Ectodermal cell (in vitro differentiated cells): ENCODE data around the gene KHDRBS1. TPM values are rescaled to one million over a fixed set of nuclear protein-coding genes. Genes with fewer than 3 reads are reported as not detected.
A peak's percentile ranks its signal among the peaks of the same experiment; 100 is the strongest.

Experiments used
- H3K27ac ChIP-seq: 2 replicates; pipeline ENCODE4 v1.7.0; 2013; ENCODE audit warnings: mild to moderate bottlenecking, low read depth, low read length; ENCODE audit not compliant: insufficient read depth, poor library complexity, severe bottlenecking
- H3K27me3 ChIP-seq: 2 replicates; pipeline ENCODE4 v1.7.0; 2013; ENCODE audit warnings: mild to moderate bottlenecking, low read length; ENCODE audit not compliant: insufficient read depth, control insufficient read depth, poor library complexity, severe bottlenecking
- H3K36me3 ChIP-seq: one replicate; pipeline ENCODE4 v1.7.0; 2013; ENCODE audit warnings: low read length; ENCODE audit not compliant: control insufficient read depth, insufficient read depth
- H3K4me1 ChIP-seq: one replicate; pipeline ENCODE4 v1.7.0; 2013; ENCODE audit warnings: low read length; ENCODE audit not compliant: control insufficient read depth, insufficient read depth
- H3K4me3 ChIP-seq: 2 replicates; pipeline ENCODE4 v1.7.0; 2013; ENCODE audit warnings: low read depth, low read length, control low read depth; ENCODE audit not compliant: insufficient read depth
- H3K9me3 ChIP-seq: 2 replicates; pipeline ENCODE4 v1.7.0; 2013; ENCODE audit warnings: mild to moderate bottlenecking, low read length, moderate library complexity; ENCODE audit not compliant: control insufficient read depth
- WGBS, 2 experiments: methylation state at CpG; one replicate each; pipeline ENCODE4 v1.1.7; 2013; ENCODE audit warnings: missing lambda C conversion rate in 2 of 2; 5-methylcytosine and 5-hydroxymethylcytosine counted together
- polyA plus RNA-seq, 4 experiments: library from polyadenylated mRNA; stranded (reverse); fragments of 50-300 nt; gene quantifications; one replicate each; pipeline ENCODE4 v1.2.3, GENCODE V29; 2013

Gene KHDRBS1, protein sequence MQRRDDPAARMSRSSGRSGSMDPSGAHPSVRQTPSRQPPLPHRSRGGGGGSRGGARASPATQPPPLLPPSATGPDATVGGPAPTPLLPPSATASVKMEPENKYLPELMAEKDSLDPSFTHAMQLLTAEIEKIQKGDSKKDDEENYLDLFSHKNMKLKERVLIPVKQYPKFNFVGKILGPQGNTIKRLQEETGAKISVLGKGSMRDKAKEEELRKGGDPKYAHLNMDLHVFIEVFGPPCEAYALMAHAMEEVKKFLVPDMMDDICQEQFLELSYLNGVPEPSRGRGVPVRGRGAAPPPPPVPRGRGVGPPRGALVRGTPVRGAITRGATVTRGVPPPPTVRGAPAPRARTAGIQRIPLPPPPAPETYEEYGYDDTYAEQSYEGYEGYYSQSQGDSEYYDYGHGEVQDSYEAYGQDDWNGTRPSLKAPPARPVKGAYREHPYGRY
- polyA plus RNA-seq (2013, experiment 1 of 4): 349 TPM
- polyA plus RNA-seq (2013, experiment 2 of 4): 396 TPM
- 257 TPM for polyA plus RNA-seq (2013, experiment 3 of 4)
- polyA plus RNA-seq (2013, experiment 4 of 4): 285 TPM

DNA sequence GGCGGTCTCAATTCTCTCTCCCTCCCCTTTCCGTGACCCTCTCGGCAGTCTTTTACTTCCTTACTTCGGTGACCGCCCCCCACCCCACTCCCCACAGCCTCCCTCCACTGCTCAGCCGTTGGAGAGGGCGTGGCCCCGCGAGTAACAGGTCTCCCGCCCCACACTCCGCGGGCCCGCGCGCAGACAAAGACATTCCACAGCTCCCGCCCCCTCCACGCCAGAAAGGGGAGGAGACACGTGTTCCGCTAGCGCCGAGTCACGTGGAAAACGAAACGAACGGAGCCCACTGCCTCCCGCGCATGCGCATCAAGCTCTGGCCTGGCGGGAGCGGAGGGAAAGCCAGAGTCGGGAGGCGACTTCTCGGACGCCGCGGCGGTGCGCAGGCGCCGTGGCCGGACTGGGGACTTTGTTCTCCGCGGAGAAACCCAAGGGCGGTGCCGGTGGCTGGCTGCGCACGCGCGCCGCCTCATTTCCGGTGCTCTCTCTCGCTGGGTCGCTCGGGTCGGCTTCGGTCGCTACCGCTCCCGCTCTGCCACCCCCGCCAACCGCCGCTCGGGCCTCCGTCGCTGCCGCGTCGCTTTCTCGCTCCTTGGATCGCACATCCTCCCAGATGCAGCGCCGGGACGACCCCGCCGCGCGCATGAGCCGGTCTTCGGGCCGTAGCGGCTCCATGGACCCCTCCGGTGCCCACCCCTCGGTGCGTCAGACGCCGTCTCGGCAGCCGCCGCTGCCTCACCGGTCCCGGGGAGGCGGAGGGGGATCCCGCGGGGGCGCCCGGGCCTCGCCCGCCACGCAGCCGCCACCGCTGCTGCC is at the start of gene KHDRBS1:
KHDRBS1 (plus strand) TSS at position 483 of the 813 bp plus-strand sequence; CDS start at position 611, 128 bp downstream.
- H3K27ac ChIP-seq: peak within 1 kb of the TSS; percentile 96
- peak within 1 kb of the TSS; percentile 99 for H3K4me3 ChIP-seq
- H3K9me3 ChIP-seq: no peaks in the 10 kb centered on the region
- no peaks in the 10 kb centered on the region for H3K27me3 ChIP-seq
- H3K36me3 ChIP-seq: no peaks in the 10 kb centered on the region
- 0% methylated on average over 101 of the region's 101 CpGs for WGBS, 2 experiments
- H3K4me1 ChIP-seq: peaks cover 6% of the 10 kb centered on the region

DNA sequence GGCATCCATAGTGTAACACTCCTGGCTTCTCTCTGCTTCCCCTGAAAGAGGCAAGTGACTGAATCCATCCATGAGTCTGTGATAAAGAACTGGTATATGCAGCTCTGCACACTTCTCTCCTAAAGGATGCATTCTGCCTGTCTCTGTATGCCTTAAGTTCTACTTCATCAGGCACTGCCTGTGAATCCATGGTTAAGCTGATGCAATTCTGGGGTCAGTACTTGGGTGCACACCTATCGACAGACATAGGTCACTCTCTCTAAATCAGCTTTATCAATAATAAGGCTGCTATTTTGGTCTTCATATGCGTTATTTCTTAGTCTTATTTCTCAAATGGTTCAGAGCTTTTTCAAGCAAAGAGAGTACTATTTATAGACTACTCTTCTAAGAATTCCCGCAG is 42.8 kb upstream of the KHDRBS1 start:
- no peak overlapping the region for H3K27ac ChIP-seq
- H3K27me3 ChIP-seq: no peaks in the 10 kb centered on the region
- no peaks in the 10 kb centered on the region for H3K36me3 ChIP-seq
- no peaks in the 10 kb centered on the region for H3K4me1 ChIP-seq
- no peaks in the 10 kb centered on the region for H3K9me3 ChIP-seq
- WGBS, 2 experiments: 95 to 96% methylated on average over 3 of the region's 3 CpGs
- no peak overlapping the region for H3K4me3 ChIP-seq

DNA sequence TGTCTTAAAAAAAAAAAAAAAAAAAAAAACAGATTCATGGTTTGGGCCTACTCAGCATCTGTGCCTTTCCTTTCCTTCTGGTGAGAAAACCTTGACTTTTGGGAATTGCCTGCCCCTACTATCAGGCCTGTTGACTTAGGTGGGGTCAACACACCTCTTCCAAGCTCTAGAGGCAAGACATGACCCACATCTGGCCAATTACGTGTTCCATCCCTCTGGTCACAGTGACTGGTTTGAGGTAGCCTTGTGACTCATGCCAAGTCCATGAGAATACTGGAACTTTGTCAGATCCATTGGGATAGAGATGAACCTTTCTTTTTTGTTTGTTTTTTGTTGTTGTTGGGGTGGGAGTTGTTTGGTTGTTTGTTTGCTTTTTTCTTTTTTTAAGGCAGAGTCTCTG is 37.3 kb upstream of the KHDRBS1 start:
- H3K9me3 ChIP-seq: no peaks in the 10 kb centered on the region
- no peaks in the 10 kb centered on the region for H3K27me3 ChIP-seq
- H3K4me3 ChIP-seq: no peak overlapping the region
- peaks cover 2% of the 10 kb centered on the region for H3K4me1 ChIP-seq
- H3K36me3 ChIP-seq: no peaks in the 10 kb centered on the region
- WGBS, 2 experiments: 91 to 92% methylated on average over 1 of the region's 1 CpG
- no peak overlapping the region for H3K27ac ChIP-seq

DNA sequence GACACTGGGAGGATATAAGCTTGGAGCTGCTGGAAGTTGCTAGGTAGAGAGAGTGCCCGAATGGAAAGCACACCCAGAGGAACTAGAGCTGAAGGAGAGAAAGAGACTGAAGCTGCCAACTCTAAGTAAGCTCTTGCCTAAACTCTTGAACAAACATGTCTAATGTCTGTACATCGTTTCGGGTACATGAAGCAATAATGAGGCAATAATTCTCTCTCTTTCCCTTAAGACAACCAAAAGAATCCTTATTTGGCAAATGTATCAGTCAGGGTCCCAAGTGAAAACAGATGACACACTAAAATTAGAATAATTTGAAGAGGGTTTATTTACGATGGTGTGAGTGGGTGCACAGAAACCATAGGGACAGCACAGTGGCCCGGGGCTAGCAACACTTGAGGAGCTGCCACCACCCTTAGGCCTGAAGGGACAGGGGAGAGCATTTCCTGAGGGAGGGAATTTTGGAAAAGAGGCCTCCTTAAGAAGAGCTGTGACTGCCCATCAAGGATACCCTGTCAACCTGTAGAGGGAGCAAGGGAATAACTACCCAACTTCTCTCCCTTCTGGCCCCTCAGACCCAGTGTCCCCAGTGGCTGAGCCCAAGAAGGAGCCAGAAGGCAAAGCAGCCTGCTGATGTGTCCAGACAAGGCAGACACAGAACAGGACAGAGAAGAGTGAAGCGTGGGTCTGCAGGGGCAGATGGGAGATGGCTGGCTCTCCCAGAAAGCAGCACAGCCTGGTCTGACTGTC is 36.1 kb upstream of the KHDRBS1 start:
- no peak overlapping the region for H3K27ac ChIP-seq
- WGBS, 2 experiments: 77 to 84% methylated on average over 6 of the region's 6 CpGs
- peaks cover 2% of the 10 kb centered on the region for H3K4me1 ChIP-seq
- no peak overlapping the region for H3K4me3 ChIP-seq
- H3K9me3 ChIP-seq: no peaks in the 10 kb centered on the region
- H3K27me3 ChIP-seq: no peaks in the 10 kb centered on the region
- H3K36me3 ChIP-seq: no peaks in the 10 kb centered on the region

DNA sequence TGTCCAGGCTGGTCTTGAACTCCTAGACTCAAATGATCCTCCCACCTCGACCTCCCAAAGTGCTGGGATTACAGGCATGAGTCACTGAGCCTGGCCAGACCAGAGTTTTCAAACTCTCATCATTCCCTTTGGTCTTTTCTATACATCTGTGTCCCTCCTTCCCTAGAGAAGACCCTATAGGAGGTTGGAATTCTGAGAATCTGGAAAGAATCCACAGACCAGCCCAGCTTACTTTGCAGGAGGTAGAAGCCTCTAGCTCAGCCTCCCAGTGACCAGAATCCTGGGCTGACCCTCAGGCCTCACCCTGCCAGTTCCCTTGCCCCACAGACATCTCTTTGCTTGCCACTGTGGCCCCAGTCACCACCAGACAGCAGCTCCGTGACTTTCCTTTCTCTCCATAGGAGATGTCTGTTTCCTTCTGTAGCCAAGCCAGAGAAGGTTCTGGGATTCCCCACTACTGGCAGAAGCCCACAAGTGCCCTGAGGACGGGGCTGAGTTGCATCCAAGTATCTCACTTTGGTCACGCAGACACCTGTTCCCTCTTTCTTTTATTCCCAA is 34.7 kb upstream of the KHDRBS1 start:
- Histone ChIP-seq H3K9me3 (no peaks in the 10 kb centered on the region), H3K27me3 (no peaks in the 10 kb centered on the region), H3K36me3 (no peaks in the 10 kb centered on the region), H3K27ac (no peak overlapping the region), H3K4me3 (no peak overlapping the region), H3K4me1 (peaks cover 2% of the 10 kb centered on the region)
- WGBS, 2 experiments: 75 to 87% methylated on average over 4 of the region's 4 CpGs

DNA sequence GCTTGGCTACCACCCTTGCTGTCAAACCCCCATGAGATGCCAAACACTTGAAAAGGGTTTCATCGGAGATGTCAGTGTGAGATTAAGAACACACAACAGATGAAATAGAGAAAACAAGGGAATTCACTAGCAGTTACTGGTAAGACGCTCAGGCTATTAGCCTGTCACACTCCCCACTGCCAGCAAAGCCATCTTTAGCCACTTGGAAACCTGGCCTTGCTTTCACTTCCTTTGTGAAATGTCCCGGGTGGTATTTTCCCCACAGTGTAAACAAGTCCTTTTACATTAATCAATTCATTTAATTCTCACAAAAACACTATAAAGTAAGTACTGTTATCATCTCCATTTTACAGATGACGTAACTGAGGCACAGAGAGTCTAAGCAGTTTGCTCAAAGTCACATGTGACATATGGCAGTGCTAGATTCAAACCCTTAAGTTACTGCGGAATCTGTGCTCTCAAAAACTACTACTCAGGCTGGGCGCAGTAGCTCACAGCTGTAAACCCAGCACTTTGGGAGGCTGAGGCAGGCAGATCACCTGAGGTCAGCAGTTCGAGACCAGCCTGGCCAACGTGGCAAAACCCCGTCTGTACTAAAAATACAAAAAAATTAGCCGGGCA is 32.7 kb upstream of the KHDRBS1 start:
- Histone ChIP-seq H3K4me3 (no peak overlapping the region), H3K36me3 (no peaks in the 10 kb centered on the region), H3K27ac (no peak overlapping the region), H3K4me1 (peaks cover 2% of the 10 kb centered on the region), H3K27me3 (no peaks in the 10 kb centered on the region), H3K9me3 (no peaks in the 10 kb centered on the region)
- WGBS, 2 experiments: 83 to 88% methylated on average over 10 of the region's 10 CpGs

DNA sequence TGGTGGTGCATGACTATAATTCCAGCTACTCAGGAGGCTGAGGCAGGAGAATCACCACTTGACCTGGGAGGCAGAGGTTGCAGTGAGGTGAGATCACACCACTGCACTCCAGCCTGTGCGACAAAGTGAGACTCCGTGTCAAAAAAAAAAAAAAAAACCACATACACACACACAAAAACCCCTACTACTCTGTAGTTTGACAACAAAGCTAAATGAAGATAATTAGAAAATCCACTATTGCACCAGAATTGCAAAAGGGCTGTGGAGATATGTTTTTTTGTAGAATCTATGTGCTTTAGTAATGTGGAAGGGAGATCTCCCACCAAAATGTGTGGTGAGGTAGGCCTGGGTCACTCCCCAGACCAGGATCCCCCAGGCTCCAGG is 32.2 kb upstream of the KHDRBS1 start:
- no peaks in the 10 kb centered on the region for H3K27me3 ChIP-seq
- H3K4me3 ChIP-seq: no peak overlapping the region
- H3K9me3 ChIP-seq: no peaks in the 10 kb centered on the region
- H3K27ac ChIP-seq: no peak overlapping the region
- H3K4me1 ChIP-seq: peaks cover 2% of the 10 kb centered on the region
- no peaks in the 10 kb centered on the region for H3K36me3 ChIP-seq
- WGBS, 2 experiments: 87 to 97% methylated on average over 2 of the region's 2 CpGs

DNA sequence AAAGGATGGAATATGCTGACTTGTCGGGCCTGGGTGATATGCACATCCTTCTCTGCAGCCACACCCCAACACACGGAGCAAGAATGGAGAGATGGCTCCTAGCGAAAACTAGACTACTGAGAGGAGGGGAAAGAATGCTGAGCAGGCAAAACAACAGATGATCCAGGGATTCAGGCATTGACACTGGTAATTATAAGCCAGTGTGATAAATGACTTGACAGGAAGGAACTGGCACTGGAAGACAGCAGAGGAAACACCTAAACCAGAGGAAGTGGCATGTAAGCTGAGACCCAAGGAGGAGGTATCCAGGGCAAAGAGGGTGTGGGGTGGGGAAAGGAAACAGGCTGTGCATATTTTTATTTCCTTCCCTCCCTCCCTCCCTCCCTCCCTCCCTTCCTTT is 31.7 kb upstream of the KHDRBS1 start:
- H3K9me3 ChIP-seq: no peaks in the 10 kb centered on the region
- no peak overlapping the region for H3K27ac ChIP-seq
- H3K36me3 ChIP-seq: no peaks in the 10 kb centered on the region
- WGBS, 2 experiments: 88 to 96% methylated on average over 3 of the region's 3 CpGs
- no peaks in the 10 kb centered on the region for H3K27me3 ChIP-seq
- peaks cover 6% of the 10 kb centered on the region for H3K4me1 ChIP-seq
- no peak overlapping the region for H3K4me3 ChIP-seq

DNA sequence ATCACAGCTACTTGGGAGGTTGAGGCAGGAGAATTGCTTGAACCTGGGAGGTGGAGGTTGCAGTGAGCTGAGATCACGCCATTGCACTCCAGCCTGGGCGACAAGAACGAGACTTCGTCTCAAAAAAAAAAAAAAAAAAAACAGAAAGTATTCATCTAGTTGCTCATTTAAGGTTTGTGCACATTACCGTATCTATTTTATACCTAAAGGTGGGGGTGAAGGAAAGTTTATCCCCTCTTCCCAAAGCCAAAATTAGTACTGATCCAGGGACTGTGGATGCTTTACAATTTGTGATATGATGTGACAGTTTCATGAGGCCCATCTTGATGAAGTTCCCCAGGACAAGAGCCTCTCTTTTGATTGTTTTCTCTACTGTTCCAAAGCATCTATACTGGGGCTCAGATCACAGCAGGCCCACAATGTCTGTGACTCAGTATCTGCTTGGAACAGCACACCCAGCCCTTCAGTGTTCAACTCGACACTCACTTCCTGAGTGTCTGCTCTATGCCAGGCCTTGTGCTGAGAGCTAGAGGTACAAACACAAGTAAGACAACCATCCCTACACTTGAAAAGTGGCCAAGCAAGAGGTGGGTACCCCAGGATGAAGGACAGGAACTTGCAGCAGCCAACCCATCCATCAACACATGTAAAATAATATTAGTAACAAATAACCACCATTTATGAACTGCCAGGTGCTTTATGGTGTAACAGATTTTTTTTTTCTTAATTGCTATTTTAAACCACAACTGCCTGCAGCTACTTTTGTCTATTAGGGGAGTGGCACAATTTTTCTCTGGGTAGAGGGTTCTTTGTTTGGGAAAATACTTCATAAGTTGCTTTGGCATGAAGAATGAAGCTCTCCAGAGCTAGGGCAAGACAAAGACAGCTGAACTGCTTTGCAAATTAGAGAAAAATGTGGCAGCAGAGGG is 29.0 kb upstream of the KHDRBS1 start:
- no peak overlapping the region for H3K4me3 ChIP-seq
- H3K36me3 ChIP-seq: no peaks in the 10 kb centered on the region
- no peak overlapping the region for H3K27ac ChIP-seq
- H3K27me3 ChIP-seq: no peaks in the 10 kb centered on the region
- WGBS, 2 experiments: 93 to 94% methylated on average over 6 of the region's 6 CpGs
- peaks cover 12% of the 10 kb centered on the region for H3K4me1 ChIP-seq
- no peaks in the 10 kb centered on the region for H3K9me3 ChIP-seq
